ENCODE data around the gene HNRNPUL2. TPM values are rescaled to one million over a fixed set of nuclear protein-coding genes. Genes with fewer than 3 reads are reported as not detected.

HNRNPUL2 gene
- total and polyA plus RNA-seq, 10 donors, result 26.4 to 62.8 (median 46.0) TPM

GRCh38 chr11:62726915-62727164 is 417 bp downstream of the HNRNPUL2 start:
- peak overlapping the region; percentile 78 to 98 (median 96) for H3K27ac ChIP-seq
- DNase-seq, result peak; percentile 96
- H3K9me3 ChIP-seq, result no peaks in the 10 kb centered on the region
- H3K36me3 ChIP-seq, result peaks cover 10 to 46% (median 22%) of the 10 kb centered on the region in 6 donors
- peak overlapping the region; percentile 73 to 99 (median 94) for H3K4me3 ChIP-seq
- H3K4me1 ChIP-seq, result peaks cover 30 to 81% (median 65%) of the 10 kb centered on the region in 6 donors
- intact Hi-C loops (cut with DNase I; ENCODE audit: low total_unique reads), result no loop called here
- no peak for TF ChIP-seq POLR2A (IDR thresholded peaks at IDR 0.05)
- TF ChIP-seq, protein P1, sequence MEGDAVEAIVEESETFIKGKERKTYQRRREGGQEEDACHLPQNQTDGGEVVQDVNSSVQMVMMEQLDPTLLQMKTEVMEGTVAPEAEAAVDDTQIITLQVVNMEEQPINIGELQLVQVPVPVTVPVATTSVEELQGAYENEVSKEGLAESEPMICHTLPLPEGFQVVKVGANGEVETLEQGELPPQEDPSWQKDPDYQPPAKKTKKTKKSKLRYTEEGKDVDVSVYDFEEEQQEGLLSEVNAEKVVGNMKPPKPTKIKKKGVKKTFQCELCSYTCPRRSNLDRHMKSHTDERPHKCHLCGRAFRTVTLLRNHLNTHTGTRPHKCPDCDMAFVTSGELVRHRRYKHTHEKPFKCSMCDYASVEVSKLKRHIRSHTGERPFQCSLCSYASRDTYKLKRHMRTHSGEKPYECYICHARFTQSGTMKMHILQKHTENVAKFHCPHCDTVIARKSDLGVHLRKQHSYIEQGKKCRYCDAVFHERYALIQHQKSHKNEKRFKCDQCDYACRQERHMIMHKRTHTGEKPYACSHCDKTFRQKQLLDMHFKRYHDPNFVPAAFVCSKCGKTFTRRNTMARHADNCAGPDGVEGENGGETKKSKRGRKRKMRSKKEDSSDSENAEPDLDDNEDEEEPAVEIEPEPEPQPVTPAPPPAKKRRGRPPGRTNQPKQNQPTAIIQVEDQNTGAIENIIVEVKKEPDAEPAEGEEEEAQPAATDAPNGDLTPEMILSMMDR (IDR thresholded peaks at IDR 0.05 in 8 of 11, conservative IDR thresholded peaks at IDR 0.05 in 3 of 11), result peak in 1 of 11 experiments; percentile 5
- TF ChIP-seq POLR2AphosphoS5 (IDR thresholded peaks at IDR 0.05), result no peak
- no peaks in the 10 kb centered on the region for H3K27me3 ChIP-seq (replicated peaks in 1 of 7)
- WGBS, 5 donors, result 0 to 1% (median 1%) methylated on average over 9 to 37 of the region's 37 CpGs

DNA sequence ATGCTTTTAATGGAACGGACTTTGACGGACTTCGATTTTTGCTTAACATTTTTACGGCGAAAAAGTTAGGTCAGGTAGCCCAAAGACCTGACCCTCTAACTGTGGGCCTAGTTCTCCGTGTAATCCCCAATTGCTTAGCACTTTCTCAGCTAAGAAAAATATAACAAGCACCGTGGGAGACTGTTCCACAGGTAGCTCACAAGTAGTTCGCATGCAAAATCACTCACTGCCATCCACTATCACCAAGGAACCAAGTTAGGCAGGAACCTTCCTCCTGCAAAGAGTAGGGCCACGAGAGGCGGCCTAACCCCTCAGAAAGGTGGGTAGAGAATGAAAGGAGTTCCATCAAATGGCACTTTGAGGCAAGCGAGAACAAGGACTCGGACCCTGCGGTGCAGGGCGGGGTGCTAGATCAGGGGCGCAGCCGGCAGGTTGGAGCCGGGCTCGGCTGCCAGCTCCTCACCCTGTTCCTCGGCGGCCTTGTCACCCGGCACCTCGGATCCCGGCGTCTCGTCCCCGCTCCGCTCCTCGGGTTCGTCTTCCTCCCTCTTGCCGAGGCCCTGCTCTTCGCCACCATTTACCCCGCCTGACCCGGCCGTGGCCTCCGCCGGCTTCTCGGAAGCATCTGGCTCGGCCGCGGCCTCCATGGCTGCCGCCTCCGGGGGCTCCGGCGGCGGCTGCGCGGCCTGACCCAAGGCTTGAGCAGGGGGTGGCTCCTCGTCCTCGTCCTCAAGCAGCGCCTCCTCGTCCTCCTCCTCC is 922 bp downstream of the HNRNPUL2 start:
- Histone ChIP-seq H3K27me3 (replicated peaks in 1 of 7) (no peaks in the 10 kb centered on the region), H3K27ac (peak overlapping the region; percentile 78 to 98 (median 96)), H3K4me1 (peaks cover 30 to 81% (median 64%) of the 10 kb centered on the region in 6 donors), H3K4me3 (peak overlapping the region; percentile 73 to 99 (median 94)), H3K36me3 (peaks cover 15 to 46% (median 27%) of the 10 kb centered on the region in 6 donors), H3K9me3 (no peaks in the 10 kb centered on the region)
- intact Hi-C loops (cut with DNase I; ENCODE audit: low total_unique reads), result no loop called here
- 0 to 1% (median 0%) methylated on average over 44 to 51 of the region's 51 CpGs for WGBS, 5 donors
- TF ChIP-seq POLR2AphosphoS5 (IDR thresholded peaks at IDR 0.05) (no peak), POLR2A (IDR thresholded peaks at IDR 0.05) (no peak)
- TF ChIP-seq, protein P1 (IDR thresholded peaks at IDR 0.05 in 8 of 11, conservative IDR thresholded peaks at IDR 0.05 in 3 of 11), result no peak
- no peak for DNase-seq

DNA sequence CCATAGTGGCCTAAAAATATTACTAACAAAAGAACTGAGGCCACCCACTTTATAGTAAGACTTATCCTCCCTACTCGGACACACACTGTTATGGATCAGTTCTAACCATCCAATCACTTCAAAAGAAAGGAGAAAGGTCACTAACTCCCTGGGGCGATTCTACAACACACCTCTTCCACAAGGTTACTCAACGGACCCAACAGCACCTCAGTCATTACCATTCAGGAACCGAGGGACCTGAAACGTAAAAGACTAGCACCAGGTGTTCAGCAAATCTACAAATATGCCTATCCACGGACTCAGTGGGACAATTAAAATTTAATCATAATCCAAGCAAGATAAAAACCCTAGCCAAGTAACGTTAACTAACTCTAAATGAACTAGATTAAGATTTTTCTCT is 1.6 kb downstream of the HNRNPUL2 start:
- no peak for DNase-seq
- Histone ChIP-seq H3K9me3 (no peaks in the 10 kb centered on the region), H3K27ac (peak overlapping the region in 7 of 8 donors; percentile 78 to 98 (median 96)), H3K36me3 (peaks cover 17 to 46% (median 34%) of the 10 kb centered on the region in 6 donors), H3K4me3 (peak overlapping the region; percentile 73 to 99 (median 94)), H3K4me1 (peaks cover 26 to 80% (median 57%) of the 10 kb centered on the region in 6 donors), H3K27me3 (replicated peaks in 1 of 7) (no peaks in the 10 kb centered on the region)
- TF ChIP-seq POLR2AphosphoS5 (IDR thresholded peaks at IDR 0.05), result no peak
- TF ChIP-seq POLR2A (IDR thresholded peaks at IDR 0.05), result no peak
- TF ChIP-seq, protein P1 (IDR thresholded peaks at IDR 0.05 in 8 of 11, conservative IDR thresholded peaks at IDR 0.05 in 3 of 11), result no peak
- WGBS, 5 donors, result 0 to 4% (median 1%) methylated on average over 7 of the region's 7 CpGs
- intact Hi-C loops (cut with DNase I; ENCODE audit: low total_unique reads), result no loop called here

DNA sequence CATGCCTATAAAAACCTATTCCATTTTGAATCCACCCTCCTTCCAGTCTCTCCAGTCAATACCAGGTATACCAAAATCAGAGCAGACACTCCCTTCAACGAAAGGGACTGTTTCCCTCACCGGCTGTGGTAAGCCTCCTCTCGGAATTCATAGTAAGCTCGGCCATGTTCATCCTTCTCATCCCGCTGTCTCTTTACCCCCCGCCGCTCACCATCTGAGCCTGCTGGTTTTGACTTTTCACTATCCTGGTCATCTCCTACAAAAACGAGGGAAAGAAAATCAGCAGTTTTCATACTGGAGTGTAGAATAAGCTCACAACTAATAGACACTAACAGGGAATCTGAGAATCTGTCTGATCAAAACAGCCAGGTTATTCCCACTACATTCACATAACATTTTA is 3.1 kb downstream of the HNRNPUL2 start:
- H3K27ac ChIP-seq, result peak overlapping the region in 1 of 8 donors; percentile 98
- H3K4me1 ChIP-seq, result peaks cover 14 to 73% (median 44%) of the 10 kb centered on the region in 6 donors
- H3K27me3 ChIP-seq (replicated peaks in 1 of 7), result no peaks in the 10 kb centered on the region
- DNase-seq, result no peak
- TF ChIP-seq, protein P1 (IDR thresholded peaks at IDR 0.05 in 8 of 11, conservative IDR thresholded peaks at IDR 0.05 in 3 of 11), result no peak
- TF ChIP-seq POLR2AphosphoS5 (IDR thresholded peaks at IDR 0.05) (no peak), POLR2A (IDR thresholded peaks at IDR 0.05) (no peak)
- peak overlapping the region in 4 of 8 donors; percentile 79 to 99 (median 96) for H3K4me3 ChIP-seq
- peaks cover 23 to 53% (median 49%) of the 10 kb centered on the region in 6 donors for H3K36me3 ChIP-seq
- WGBS, 5 donors, result 58 to 72% (median 65%) methylated on average over 8 of the region's 8 CpGs
- no peaks in the 10 kb centered on the region for H3K9me3 ChIP-seq
- intact Hi-C loops (cut with DNase I; ENCODE audit: low total_unique reads), result no loop called here

Data from spleen (tissue), 11 donors.